ENCODE measurements around the gene IGFBP2. TPM values are rescaled to one million over a fixed set of nuclear protein-coding genes. Genes with fewer than 3 reads are reported as not detected.

The IGFBP2 gene
- total and polyA plus RNA-seq, 2 of the 13 experiments (the other 11 are each of a cell fraction or from before 2014, with no cell fraction given): 2.0 to 5.8 TPM

DNA sequence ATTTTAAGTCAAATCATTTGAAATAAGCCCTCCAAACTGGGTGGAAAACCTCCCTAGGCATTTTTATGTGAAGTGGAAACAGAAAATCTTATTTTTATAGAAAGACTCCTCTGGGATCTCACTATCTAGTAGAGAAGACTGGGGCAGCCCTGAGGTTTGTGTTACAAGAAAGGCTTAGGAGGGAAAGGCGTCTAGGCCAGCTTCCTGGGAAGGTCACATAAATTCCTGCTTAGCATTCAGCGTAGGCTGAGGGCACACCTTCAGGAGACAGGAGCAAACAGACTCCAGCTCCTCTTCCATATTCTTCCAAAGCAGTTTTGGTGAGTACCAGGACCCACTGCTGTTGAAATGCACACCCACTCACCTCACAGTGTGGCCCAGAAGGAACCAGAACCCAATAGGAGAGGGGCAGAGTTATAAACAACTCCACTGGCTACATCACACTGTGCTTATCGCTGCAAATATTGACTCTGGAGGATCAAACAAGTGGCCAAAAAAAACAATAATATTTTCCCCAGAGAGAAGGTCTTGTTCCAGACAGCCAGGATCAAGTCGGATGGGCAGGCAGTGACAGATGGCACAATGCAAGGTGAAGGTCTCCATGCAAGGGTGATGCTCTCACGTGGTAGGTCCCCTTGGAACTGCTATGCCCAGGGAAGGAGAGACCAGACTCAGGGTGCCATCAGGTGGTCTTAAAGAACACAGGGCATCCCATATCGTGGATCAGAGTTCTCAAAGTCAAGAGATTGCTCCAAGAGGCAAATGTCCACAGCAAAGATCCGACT is 17.7 kb upstream of the IGFBP2 start (continued):
- TF ChIP-seq, protein P1, sequence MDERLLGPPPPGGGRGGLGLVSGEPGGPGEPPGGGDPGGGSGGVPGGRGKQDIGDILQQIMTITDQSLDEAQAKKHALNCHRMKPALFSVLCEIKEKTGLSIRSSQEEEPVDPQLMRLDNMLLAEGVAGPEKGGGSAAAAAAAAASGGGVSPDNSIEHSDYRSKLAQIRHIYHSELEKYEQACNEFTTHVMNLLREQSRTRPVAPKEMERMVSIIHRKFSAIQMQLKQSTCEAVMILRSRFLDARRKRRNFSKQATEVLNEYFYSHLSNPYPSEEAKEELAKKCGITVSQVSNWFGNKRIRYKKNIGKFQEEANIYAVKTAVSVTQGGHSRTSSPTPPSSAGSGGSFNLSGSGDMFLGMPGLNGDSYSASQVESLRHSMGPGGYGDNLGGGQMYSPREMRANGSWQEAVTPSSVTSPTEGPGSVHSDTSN (CRISPR knock-in tag; IDR thresholded peaks at IDR 0.05): peak; percentile 66
- peak; percentile 86; the same call in 1 of the 2 replicates for TF ChIP-seq SOX5 (CRISPR knock-in tag; IDR thresholded peaks at IDR 0.05; ENCODE audit: borderline replicate concordance)
- no peak for TF ChIP-seq ZFX (CRISPR knock-in tag; IDR thresholded peaks at IDR 0.05; ENCODE audit: low read depth)
- TF ChIP-seq GABPA (IDR thresholded peaks at IDR 0.05; ENCODE audit: low read depth, low read length): no peak
- peak; percentile 46; the same call in 1 of the 2 replicates for TF ChIP-seq GABPA (CRISPR knock-in tag; IDR thresholded peaks at IDR 0.05; ENCODE audit: low read depth)
- TF ChIP-seq, protein P2, sequence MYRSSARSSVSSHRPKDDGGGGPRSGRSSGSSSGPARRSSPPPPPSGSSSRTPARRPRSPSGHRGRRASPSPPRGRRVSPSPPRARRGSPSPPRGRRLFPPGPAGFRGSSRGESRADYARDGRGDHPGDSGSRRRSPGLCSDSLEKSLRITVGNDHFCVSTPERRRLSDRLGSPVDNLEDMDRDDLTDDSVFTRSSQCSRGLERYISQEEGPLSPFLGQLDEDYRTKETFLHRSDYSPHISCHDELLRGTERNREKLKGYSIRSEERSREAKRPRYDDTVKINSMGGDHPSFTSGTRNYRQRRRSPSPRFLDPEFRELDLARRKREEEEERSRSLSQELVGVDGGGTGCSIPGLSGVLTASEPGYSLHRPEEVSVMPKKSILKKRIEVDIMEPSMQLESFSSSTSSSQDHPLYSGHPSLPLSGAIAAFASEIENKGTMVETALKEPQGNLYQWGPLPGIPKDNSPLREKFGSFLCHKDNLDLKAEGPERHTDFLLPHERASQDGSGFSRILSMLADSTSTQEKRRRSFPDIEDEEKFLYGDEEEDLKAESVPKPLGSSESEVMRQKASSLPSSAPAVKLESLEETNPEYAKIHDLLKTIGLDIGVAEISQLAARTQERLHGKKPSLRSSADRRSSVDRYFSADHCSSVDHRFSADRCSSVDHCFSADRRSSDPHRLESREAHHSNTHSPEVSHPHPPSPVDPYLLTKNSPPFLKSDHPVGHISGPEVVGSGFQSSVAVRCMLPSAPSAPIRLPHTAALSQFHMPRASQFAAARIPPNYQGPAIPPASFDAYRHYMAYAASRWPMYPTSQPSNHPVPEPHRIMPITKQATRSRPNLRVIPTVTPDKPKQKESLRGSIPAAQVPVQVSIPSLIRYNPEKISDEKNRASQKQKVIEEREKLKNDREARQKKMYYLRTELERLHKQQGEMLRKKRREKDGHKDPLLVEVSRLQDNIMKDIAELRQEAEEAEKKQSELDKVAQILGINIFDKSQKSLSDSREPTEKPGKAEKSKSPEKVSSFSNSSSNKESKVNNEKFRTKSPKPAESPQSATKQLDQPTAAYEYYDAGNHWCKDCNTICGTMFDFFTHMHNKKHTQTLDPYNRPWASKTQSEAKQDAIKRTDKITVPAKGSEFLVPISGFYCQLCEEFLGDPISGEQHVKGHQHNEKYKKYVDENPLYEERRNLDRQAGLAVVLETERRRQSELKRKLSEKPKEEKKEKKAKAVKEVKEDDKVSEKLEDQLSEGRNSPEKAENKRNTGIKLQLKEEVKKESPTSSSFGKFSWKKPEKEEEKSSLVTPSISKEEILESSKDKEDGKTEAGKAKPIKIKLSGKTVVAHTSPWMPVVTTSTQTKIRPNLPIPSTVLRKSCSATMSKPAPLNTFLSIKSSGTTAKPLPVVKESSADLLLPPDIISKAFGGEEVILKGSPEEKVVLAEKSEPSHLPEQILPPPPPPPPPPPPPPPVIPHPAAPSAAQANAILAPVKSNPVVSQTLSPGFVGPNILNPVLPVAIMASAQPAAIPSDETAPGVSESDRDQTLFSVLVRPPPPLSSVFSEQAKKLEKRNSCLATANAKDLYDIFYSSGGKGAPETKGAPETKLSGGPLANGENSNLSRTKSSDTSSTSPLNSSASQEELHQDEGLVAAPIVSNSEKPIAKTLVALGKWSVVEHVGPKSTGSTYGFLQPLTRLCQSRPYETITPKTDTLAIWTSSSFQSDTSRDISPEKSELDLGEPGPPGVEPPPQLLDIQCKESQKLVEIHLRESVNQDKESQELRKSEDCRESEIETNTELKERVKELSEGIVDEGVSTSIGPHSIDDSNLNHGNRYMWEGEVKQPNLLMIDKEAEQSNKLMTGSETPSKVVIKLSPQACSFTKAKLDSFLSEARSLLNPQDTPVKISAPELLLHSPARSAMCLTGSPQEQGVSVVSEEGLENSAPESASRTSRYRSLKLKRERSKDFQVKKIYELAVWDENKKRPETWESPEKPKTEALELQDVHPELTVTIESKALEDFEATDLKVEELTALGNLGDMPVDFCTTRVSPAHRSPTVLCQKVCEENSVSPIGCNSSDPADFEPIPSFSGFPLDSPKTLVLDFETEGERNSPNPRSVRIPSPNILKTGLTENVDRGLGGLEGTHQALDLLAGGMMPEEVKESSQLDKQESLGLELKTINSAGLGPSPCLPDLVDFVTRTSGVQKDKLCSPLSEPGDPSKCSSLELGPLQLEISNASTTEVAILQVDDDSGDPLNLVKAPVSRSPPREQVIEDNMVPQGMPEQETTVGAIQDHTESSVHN (CRISPR knock-in tag; IDR thresholded peaks at IDR 0.05): no peak
- TF ChIP-seq NCOA1 (CRISPR knock-in tag; IDR thresholded peaks at IDR 0.05): no peak
- TF ChIP-seq KLF12 (CRISPR knock-in tag; IDR thresholded peaks at IDR 0.05; ENCODE audit: borderline replicate concordance): no peak
- no peak; the same call in 1 of the 2 replicates for TF ChIP-seq RXRA (CRISPR knock-in tag; IDR thresholded peaks at IDR 0.05)
- TF ChIP-seq SRY (CRISPR knock-in tag; IDR thresholded peaks at IDR 0.05): no peak
- no peak for TF ChIP-seq HMG20B (CRISPR knock-in tag; conservative IDR thresholded peaks at IDR 0.05)
- TF ChIP-seq NR2F2 (IDR thresholded peaks at IDR 0.05; ENCODE audit: borderline replicate concordance, low read depth): 0 out of 2 replicates have a peak, but pooled peaks have one; percentile 19
- TF ChIP-seq, protein P3, sequence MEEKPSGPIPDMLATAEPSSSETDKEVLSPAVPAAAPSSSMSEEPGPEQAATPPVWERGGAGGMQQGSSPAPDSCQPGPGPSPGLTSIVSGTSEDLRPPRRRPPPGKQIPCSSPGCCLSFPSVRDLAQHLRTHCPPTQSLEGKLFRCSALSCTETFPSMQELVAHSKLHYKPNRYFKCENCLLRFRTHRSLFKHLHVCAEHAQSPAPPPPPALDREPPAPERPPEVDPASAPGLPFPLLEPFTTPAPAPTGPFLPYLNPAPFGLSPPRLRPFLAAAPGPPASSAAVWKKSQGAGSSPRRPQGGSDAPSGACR (CRISPR knock-in tag; IDR thresholded peaks at IDR 0.05): no peak
- TF ChIP-seq SALL2 (CRISPR knock-in tag; IDR thresholded peaks at IDR 0.05): no peak
- TF ChIP-seq ZNF713 (CRISPR knock-in tag; IDR thresholded peaks at IDR 0.05): no peak
- peak; percentile 78 for TF ChIP-seq TCF7 (IDR thresholded peaks at IDR 0.05; ENCODE audit: low read depth)
- TF ChIP-seq ZNF777 (CRISPR knock-in tag; IDR thresholded peaks at IDR 0.05): no peak
- no peak for TF ChIP-seq BHLHE40 (IDR thresholded peaks at IDR 0.05; ENCODE audit: low read length)
- TF ChIP-seq ARNTL (CRISPR knock-in tag; IDR thresholded peaks at IDR 0.05): peak; percentile 46; the same call in 1 of the 2 replicates
- no peak for TF ChIP-seq ZEB1 (IDR thresholded peaks at IDR 0.05; ENCODE audit: insufficient replicate concordance, low read depth)
- no peak; the same call in 1 of the 2 replicates for TF ChIP-seq CBX5 (CRISPR knock-in tag; IDR thresholded peaks at IDR 0.05; ENCODE audit: borderline replicate concordance)
- TF ChIP-seq YY1 (IDR thresholded peaks at IDR 0.05; ENCODE audit: insufficient read depth, insufficient replicate concordance, low read depth, low read length): no peak
